HG02763 (cell line): ENCODE data around the gene SEC31B.
A peak's percentile ranks its signal among the peaks of the same experiment; 100 is the strongest.

Experiments
- ATAC-seq: cut with Tn5 transposase; IDR thresholded peaks from one replicate; pipeline ENCODE4 v1.9.1; 2021; ENCODE audit warnings: mild to moderate bottlenecking, moderate library complexity; ENCODE audit not compliant: unreplicated experiment

The SEC31B gene, protein sequence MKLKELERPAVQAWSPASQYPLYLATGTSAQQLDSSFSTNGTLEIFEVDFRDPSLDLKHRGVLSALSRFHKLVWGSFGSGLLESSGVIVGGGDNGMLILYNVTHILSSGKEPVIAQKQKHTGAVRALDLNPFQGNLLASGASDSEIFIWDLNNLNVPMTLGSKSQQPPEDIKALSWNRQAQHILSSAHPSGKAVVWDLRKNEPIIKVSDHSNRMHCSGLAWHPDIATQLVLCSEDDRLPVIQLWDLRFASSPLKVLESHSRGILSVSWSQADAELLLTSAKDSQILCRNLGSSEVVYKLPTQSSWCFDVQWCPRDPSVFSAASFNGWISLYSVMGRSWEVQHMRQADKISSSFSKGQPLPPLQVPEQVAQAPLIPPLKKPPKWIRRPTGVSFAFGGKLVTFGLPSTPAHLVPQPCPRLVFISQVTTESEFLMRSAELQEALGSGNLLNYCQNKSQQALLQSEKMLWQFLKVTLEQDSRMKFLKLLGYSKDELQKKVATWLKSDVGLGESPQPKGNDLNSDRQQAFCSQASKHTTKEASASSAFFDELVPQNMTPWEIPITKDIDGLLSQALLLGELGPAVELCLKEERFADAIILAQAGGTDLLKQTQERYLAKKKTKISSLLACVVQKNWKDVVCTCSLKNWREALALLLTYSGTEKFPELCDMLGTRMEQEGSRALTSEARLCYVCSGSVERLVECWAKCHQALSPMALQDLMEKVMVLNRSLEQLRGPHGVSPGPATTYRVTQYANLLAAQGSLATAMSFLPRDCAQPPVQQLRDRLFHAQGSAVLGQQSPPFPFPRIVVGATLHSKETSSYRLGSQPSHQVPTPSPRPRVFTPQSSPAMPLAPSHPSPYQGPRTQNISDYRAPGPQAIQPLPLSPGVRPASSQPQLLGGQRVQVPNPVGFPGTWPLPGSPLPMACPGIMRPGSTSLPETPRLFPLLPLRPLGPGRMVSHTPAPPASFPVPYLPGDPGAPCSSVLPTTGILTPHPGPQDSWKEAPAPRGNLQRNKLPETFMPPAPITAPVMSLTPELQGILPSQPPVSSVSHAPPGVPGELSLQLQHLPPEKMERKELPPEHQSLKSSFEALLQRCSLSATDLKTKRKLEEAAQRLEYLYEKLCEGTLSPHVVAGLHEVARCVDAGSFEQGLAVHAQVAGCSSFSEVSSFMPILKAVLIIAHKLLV

DNA sequence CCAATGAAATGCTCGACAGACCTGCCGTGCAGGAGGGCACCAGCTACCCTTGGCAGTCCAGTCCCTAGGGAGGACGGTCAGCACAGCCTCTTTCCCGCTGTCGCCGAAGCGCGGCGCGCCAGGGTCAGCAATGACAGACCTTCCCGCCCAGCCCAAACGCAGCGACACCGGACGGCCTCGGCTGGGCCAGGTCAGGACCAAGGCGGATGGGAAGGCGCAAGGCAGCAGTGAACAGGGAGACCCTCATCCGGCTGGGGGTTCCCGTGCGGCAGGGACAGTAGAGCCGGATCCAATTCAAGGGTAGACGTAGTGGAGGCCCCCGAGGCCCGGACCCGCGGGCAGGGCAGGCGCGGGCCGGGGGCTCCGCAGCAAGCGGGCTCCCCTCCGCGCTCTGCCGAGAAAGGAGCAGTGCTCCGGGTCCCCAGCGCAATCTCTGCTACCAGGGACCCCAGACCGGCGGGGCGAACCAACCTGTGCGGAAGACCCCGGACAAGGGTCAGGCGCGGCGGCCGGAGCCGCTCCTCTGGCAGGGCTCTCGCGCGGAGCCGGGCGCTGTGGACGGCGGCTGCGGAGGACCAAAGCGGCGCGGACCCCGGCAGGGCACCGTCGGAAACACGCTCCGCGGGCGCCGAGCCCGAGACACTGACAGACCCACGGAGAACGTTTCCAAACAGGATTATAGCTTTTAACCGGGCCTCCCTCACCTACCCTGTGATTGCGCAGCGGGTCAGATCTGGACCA is at the start of gene SEC31B:
Gene SEC31B (minus strand): TSS at position 551 of the 741 bp plus-strand sequence. CDS start 2,909 bp downstream, outside the sequence.
- ATAC-seq = no peak

DNA sequence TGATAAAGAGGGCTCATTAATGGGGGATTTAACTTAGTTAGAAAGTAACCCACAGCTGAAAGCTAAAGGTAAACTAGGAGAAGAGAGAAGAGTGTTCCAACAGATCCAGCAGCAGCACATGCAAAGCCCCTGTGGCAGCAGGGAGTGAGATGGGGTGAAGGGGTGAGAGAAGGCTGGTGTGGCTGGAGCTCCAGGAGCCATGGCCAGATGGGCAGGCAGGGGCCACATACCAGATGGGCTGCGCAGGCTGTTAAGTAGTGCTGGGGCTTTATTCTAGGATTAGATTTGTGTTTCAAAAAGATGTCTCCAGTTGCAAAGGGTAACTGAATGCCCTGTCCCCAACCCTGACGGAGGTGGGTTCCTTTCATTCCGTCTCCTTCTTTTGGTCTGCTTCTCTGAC is 49.3 kb upstream of the SEC31B start:
- ATAC-seq = no peak

DNA sequence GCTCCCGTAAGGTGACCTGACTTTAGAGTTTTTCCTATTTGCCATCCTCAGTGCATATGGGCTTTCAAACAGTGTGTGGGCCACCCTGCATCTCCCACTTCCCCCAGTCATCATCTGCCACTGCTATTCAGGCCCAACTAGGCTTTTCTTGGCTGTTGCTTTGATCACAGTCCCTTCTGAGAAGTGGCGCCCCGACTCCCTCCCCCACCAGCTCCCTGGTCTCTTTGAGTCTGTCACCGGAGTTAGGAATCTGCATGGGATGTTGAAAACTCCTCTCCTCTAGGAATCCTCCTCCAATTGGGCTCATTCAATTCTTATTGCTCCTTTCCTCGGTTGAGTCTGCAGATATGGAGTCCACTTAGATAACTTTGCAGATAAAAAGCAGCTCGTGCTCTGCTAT is 48.2 kb upstream of the SEC31B start:
- no peak for ATAC-seq

DNA sequence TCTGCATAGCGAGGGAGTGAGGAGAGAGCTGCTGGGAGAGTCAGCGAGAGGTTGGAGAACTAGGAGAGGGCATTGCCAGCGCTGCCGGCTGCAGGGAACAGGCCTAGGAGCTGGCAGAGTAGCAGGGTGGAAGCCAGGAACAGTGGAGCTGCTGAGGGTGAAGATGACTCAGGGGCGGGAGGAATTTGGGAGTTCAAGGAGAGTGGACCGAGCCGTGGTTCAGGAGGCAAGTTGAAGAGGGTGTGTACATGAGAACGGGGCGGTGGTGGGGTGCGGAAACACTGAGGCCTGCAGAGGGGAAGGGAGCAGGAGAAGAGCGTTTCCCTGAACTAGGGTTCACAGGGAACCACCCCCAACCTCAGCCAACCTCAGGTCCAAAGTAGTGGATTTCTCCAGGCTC is 47.6 kb upstream of the SEC31B start:
- ATAC-seq = no peak

DNA sequence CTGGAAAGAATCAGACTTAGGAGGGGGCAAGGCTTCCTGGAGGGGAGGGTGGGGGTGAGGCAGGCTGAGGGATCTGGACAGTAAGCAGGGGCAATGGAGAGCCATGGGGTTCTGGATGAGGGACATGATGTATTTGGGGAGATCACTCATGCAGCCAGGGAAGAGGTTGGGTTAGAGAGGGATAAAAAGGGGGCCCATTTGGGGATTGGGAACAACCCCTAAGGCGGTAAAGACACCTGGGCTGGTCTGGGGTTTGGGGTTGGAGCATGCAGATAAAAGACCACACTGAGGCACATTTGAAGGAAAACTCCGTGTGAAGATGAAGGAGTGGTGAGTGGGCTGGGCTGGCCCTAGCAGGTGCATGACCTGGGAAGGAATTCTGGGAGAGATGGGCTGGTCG is 46.9 kb upstream of the SEC31B start:
- no peak for ATAC-seq

DNA sequence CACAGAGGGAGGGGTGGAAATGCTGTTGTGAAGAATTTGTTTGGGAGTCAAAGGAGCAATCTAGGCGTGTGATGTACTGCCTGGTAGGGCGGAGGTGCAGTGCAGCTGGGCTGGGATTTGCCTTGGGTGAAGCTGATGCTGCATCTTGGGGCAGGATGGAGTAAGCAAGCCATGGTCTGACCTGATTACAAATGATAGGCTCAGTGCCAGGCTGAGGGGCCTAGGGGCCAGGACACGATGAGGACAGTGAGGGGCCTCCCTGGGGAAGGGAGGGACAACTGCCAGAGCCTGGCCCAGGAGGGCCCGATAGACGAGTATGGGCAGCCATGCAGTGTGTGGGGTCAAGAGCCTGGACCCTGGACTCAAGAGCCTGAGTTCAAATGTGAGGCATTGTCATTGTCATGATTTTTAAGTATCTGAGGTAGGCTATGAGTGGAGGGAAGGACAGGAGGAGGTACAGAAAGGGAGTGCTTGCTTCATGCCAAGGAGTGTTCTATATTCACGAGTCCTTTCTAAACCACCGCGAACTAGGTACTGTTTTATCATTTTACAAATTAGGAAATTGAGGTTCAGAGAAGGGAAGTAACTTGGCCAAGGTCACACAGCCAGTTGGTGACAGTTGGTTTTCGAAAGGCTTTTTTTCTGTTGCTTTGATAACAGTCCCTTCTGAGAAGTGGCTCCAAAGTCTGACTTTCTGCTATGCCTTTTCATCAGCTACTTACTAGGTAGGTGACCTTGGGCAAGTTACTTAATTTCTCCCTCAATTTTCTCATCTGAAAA is 45.7 kb upstream of the SEC31B start:
- no peak for ATAC-seq

DNA sequence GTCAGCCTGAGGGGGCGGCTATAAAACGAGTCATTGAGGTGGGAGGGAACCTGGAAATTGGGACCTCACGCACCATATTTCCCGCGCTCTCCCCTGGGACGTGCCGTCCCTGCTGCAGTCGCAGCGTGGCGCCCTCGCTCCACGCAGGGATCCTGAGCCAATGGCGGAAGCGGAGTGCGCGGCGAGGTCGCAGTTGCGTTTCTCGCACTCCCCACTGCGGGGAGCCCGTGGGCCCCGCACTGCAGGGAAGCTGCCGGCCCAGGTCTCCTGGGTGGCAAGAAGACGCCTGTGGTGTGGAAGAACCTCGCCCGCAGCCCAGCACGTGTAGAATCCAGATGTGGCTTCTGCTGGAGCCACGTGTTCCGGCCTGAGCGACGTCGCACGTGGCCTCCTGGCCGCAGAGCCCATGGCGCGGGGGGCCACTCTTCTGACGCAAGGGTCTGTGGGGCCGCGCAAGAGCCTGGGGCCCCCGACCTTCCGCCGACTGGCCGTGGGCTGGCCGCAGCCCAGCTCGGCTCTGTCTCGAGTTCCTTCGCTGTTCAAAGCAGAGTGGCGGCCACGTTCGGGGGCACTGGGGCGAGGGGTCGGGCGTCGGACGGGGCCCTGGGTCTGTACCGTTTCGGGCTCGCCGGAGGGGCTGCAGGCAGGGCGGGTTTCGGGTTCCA is 42.5 kb upstream of the SEC31B start:
- peak; percentile 54 for ATAC-seq

DNA sequence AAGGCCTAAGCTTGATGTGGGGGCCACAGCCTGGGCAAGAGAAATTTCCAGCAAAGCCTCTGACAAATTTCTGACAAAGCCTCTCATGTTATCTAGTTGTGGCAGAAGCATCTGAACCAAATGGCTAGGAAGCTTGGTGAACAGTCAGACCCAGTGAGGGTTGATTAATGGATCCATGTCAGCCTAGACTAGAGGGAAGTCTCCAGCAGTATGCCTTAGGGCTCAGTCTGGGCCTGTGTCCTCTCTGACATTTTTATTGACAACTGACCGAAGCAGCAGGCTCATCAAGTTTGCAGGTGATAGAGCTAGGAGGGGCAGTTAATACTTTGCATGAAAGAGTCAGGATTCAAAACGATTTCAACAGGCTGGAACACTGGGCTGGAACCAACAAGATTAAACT is 41.3 kb upstream of the SEC31B start:
- no peak for ATAC-seq

DNA sequence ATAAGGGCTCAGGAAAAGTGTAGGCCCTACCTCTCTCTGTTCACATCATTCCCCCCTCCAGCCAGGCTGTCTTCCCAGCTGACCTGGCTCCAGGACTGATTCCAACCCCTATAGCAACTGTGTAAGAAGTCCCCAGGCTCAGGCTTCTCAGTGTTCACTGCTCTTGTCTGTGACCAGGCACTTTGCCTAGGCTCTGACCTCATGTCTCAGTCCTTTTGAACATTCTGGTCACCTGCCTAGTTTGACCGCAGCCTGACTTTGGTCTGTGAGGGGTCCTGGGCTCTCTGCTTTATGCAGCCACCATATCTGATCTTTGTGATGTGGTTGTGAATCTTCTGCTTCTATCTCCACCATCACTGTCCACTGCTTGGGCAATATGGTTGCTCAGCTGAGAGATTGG is 40.6 kb upstream of the SEC31B start:
- no peak for ATAC-seq

DNA sequence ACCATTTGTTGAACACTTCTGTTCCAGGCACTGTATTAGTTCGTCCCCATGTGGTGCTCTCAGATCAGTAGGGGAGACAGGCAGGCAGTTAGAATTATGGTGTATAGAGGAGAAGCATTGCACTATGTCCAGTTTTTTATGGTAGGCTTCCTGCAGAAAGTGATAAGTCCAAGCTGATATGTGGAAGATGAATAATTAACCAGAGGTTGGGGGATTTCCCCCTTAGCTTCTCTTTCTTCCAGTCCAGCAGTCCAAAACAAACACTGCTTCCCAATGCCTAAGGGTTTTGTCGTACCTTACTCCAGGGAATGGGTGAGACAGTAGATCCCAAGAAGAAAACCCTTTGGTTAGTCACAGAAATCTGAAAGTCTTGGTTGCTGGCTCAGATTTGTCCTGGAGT is 35.2 kb upstream of the SEC31B start:
- ATAC-seq = no peak

DNA sequence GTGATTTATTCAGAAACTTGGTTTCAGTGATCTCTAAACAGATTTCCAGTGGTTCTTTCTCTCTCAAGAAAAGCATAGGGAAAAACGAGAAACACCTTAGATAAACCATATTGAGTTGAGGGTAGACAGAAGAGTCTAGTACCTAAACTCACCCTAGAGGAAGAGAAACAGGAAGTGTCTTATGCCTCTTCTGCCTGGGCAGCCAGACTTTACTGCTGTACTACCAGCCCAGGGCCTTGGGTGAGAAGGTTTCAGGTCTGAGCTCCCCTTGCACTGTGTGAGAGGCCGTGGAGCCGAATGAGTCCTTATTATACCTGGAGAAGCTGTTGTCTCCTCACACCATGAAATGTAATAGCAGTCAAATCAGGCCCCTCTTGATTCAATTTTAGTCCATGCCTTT is 34.3 kb upstream of the SEC31B start:
- no peak for ATAC-seq

DNA sequence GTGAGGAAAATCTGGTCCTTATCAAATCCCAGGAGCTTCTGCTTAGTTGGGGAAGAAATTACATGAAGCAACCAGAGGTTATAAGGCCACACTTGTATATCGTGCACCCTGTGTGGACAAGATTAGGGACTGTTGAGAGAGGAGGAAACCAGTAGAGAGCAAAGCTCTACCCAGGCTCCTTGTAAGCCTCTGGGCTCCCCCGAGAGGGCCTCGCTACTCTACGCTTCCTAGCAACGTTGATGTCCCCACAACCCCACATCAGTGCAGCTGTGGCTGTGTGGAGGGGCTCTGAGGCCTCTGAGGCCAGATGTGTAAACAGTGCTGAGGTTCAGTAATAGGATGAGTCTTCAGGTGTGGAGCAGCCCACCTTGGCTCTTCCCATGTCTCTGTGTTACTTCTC is 32.1 kb upstream of the SEC31B start:
- no peak for ATAC-seq

DNA sequence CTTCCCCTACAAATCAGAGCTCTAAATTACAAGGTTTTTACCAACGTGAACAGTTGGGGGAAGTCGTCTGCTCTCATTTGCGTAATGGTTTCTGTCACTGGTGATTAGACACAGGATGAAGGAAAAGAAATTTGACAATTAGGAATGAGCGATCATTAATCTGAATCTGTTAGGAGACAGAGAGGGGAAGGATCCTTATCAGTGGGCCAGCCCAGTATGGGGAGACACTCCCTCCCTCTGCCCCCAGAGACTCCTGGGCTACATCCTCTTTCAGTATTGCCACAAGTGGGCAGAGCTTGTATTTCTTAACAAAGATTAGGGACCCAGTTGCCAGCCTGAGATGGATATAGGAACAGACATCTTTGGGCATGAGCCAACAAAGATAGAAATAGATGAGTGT is 31.5 kb upstream of the SEC31B start:
- ATAC-seq = no peak

DNA sequence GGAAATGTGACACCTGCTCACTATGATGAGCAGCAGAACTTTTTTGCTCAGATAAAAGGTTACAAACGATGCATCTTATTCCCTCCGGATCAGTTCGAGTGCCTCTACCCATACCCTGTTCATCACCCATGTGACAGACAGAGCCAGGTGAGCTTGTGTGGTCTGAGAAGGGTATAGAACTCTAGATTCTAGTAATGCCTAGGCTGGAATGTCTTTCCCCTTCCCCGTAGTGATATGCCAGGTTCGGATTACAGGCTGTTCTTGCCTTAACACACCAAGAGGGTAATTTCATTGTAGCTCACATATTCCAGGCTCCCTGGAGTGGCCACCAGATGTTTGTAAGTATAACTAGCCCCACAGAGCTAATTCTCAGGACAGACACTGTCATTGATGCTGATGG is 25.3 kb upstream of the SEC31B start:
- no peak for ATAC-seq

DNA sequence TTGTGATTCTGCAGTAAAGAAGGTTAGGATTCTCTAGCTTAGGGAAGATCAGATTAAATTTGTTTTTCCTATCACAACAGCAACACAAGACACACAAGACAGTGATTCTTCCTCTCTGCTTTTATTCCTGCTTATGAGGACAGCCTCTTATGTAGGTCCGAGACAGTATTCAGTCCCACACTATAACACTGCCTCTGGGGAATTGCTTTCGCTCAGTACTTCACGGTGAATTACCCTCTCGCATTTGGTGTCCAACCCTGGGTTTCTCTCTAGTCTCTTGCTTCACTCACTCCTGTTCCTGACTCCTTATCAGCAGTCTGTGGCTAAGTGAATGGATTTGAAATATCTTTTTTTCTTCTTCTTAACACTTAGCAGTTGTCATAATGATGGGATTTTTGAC is 17.8 kb upstream of the SEC31B start:
- no peak for ATAC-seq

DNA sequence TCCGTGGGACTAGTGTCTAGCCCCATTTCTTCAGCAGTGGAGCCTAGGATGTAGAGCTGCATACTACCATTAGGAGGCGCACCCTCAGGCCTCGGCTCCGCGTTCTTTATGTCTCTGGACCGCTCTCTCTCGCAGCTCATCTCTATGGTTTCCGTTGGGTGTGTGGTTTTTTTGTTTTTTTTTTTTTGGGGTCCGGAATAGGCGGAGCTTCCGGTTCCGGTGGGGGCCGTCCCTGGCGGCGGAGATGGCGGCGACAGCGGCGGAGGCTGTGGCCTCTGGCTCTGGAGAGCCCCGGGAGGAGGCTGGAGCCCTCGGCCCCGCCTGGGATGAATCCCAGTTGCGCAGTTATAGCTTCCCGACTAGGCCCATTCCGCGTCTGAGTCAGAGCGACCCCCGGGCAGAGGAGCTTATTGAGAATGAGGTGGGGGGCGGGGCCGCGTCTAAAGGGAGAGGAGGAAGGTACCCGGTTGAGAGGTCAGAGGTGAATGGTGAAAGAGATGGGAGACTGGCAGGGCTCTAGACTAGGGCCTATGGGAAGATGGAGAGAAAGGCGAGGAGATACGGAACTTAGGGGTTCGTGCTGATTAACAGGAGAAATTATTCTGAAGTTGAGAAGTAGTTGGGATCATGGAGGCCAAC is 16.2 kb upstream of the SEC31B start, which contains the start of gene HIF1AN:
Gene HIF1AN (plus strand): TSS at position 229 of the 639 bp plus-strand sequence. CDS start 16 bp downstream, at position 245.
- ATAC-seq = peak; percentile 91

DNA sequence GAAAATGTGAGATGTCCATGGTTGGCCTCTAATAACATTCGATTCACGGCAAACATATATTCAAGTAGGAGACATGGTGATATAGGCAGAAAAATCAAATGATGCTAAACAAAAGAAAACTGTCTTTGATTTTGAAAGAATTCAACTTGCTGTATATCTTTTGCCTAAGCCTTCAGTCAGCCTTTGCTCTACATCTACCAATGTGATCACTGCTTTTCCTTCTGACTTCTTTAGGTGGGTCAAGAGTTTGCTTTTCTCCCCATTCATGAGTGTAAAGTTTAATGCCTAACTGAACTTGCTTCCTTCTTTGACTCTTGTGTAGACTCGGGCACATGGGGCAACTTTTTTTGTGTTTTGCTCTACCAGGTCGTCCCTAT is 15.7 kb upstream of the SEC31B start:
- no peak for ATAC-seq

DNA sequence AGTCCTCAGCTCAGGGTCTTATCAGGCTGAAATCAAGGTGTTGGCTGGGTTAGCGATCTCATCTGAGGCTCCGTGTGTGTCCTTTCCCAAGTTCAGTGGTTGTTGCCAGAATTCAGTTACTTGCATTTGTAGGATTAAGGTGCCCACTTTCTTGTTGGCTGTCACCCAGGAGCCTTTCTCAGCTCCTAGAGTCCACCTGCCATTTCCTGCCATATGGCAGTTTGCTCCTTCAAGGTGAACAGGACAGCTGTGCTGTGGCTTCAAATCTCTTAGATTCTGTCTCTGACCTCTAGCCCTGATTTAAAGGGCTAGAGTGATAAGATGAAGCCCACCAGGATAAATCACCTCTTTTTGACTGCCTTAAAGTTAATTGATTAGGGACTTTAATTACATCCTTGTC is 15.1 kb upstream of the SEC31B start:
- ATAC-seq = no peak

DNA sequence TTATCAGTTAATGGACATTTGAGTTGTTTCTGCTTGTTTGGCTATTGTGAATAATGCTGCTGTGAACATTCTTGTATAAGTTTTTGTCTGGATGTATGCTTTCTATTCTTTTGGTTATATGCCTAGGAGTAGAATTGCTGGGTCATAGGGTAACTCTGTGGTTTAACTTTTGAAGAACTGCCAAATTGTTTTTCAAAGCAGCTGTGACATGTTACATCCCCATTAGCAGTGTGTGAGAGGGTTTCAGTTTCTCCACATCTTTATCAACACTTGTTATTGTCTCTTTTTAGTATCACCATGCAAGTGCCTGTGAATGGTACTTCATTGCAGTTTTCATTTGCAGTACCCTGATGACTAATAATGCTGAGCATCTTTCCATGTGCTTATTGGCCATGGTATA is 12.1 kb upstream of the SEC31B start:
- ATAC-seq = no peak
